Body of pancreas (tissue), 4 donors: Measurements from ENCODE around the gene CDC42BPA.

Experiments
- CTCF ChIP-seq, 7 experiments: fragments of 450-650 bp in 4 of 7; fragments of 200-600 bp in 3 of 7; sonication (generic) in 3 of 7; IDR thresholded peaks; one replicate each; pipeline ENCODE4 v1.5.1; 2016 to 2019; ENCODE audit warnings: antibody characterized with exemption in 7 of 7
- POLR2A ChIP-seq, 3 donors: fragments of 450-650 bp; IDR thresholded peaks; one replicate each; pipeline ENCODE4 v1.6.1; 2016; ENCODE audit warnings: antibody characterized with exemption in 3 of 3, mild to moderate bottlenecking in 2 of 3

DNA sequence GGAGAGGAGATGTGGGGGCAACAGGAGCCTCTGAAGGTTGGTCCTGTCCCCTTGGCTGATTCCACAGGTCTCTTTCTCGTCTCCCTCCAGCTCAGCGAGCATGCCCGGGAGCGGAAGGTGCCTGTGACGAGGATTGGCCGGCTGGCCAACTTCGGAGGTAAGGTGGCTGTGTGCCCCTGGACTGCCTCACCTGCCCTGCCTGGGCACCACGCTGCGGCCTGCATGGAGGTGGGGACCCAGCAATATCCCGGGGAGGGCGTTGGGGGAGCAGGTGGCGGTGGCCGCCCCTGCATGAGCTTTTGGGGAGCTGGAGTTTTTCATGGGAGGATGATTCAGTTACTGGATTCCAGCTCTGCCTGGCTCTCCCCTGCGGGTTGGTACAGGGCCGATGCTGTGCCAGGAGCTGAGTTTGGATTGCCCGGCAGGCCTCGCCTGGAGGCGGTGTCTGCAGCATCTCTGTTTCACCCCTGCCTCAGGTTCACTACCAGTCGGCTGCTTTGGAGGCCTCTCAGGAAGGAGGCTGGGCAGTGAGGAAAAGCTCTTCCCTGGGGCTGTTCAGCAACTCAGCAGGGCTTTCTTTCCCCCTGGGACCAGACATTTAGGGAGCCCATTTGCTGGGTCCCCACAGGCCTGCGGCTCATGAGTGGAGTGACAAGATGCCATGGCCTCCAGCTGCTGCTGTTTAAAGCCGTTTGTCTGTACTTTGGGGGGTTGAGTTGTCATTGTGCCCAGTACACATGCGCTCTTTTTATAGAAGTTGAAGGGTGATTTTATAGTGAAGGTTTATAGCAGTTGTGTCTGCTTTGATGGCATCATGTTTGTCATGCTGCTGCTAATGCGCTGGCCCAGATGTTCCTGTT lies 352.5 kb downstream of the CDC42BPA start:
- TF ChIP-seq CTCF (IDR thresholded peaks at IDR 0.05) (no peak), POLR2A (IDR thresholded peaks at IDR 0.05) (no peak)
